Measurements from ENCODE around the gene SMIM11. TPM values are rescaled to one million over a fixed set of nuclear protein-coding genes. Genes with fewer than 3 reads are reported as not detected.
A peak's percentile ranks its signal among the peaks of the same experiment; 100 is the strongest.

Gene SMIM11
- total RNA-seq, 2 donors from 2014 or later: 0.41 to 6.7 TPM

GRCh38 chr21:34335316-34335715 lies 40.0 kb upstream of the SMIM11 start:
- H3K27ac ChIP-seq: peak overlapping the region in 1 of 2 donors; percentile 86
- TF ChIP-seq CTCF (IDR thresholded peaks at IDR 0.05): no peak
- DNase-seq (ENCODE audit: low spot score): no peak

GRCh38 chr21:34336245-34336644 lies 39.1 kb upstream of the SMIM11 start:
- no peak for TF ChIP-seq CTCF (IDR thresholded peaks at IDR 0.05)
- DNase-seq (ENCODE audit: low spot score) (no peak), ATAC-seq (ENCODE audit: insufficient number of reproducible peaks, low FRiP score, low read depth) (no peak)
- Histone ChIP-seq H3K9me3 (no peaks in the 10 kb centered on the region), H3K36me3 (no peaks in the 10 kb centered on the region), H3K4me1 (ENCODE audit: control insufficient read depth in 1 of 2, low read depth in 2 of 2) (peaks cover 27 to 81% of the 10 kb centered on the region in 2 donors), H3K4me3 (no peak overlapping the region), H3K27me3 (replicated peaks; ENCODE audit: insufficient read depth) (no peaks in the 10 kb centered on the region), H3K27ac (peak overlapping the region; percentile 79 to 86)

More at GRCh38 chr21:34335316-34335715, 40.0 kb upstream of the SMIM11 start:
- Histone ChIP-seq H3K4me1 (ENCODE audit: control insufficient read depth in 1 of 2, low read depth in 2 of 2) (peaks cover 27 to 76% of the 10 kb centered on the region in 2 donors), H3K4me3 (no peak overlapping the region), H3K36me3 (no peaks in the 10 kb centered on the region), H3K27me3 (replicated peaks; ENCODE audit: insufficient read depth) (no peaks in the 10 kb centered on the region), H3K9me3 (no peaks in the 10 kb centered on the region)
- ATAC-seq (ENCODE audit: insufficient number of reproducible peaks, low FRiP score, low read depth): no peak

DNA sequence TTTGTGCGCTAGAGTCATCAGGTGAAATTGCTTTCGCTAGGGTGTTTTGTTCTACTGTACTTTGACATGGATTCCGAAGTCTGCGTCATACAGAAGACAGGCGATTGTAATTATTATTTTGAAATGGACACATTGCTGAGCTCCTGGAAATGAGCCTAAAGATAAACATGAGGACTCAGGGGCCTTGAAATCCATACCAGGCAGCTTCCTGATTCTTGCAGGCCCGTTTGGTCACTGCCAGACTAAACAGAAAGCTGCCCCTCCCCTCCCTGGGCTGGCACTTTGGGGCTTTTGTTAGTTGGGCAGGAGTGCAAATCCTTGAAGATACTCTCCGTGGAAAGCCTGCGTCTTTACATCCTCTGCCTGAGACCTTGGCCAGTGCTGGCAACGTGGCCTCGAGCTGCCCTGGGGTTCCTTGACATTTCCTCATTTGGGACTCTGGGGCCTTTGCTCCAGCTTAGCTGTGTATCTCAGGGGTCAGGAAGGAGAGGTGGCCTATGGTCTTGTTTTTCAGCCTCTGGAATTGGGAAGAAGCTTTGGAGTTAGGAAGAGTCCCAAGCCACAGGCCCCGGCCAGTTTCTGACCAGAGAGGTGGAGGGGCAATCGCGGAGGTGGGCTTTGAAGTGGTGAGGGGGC lies 38.4 kb upstream of the SMIM11 start:
- Histone ChIP-seq H3K4me3 (peak overlapping the region; percentile 8), H3K9me3 (no peaks in the 10 kb centered on the region), H3K36me3 (no peaks in the 10 kb centered on the region), H3K27ac (peak overlapping the region; percentile 79 to 86), H3K27me3 (replicated peaks; ENCODE audit: insufficient read depth) (no peaks in the 10 kb centered on the region), H3K4me1 (ENCODE audit: control insufficient read depth in 1 of 2, low read depth in 2 of 2) (peaks cover 27 to 79% of the 10 kb centered on the region in 2 donors)
- TF ChIP-seq CTCF (IDR thresholded peaks at IDR 0.05): no peak
- ATAC-seq (ENCODE audit: insufficient number of reproducible peaks, low FRiP score, low read depth) (no peak), DNase-seq (ENCODE audit: low spot score) (no peak)

DNA sequence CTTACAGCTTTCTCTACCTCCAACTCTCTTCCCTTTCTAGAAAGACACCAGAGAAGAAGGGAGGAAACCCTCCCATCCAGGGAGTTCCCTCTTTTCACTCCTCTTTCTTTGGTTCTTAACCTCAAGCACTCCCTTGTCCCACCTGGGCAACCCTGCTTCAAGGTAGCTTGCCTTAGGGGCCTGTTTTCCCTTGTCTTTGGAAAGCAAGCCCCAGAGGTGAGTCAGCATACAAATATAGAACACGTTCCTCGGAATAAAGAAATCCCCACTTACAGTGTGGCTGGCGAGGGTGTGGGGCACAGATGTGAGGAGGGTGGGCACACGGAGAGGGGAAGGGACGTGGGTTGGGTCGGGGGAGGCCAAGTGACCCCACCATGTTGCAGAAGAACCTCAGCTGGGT lies 37.6 kb upstream of the SMIM11 start:
- no peaks in the 10 kb centered on the region for H3K36me3 ChIP-seq
- DNase-seq (ENCODE audit: low spot score) (no peak), ATAC-seq (ENCODE audit: insufficient number of reproducible peaks, low FRiP score, low read depth) (no peak)
- H3K4me3 ChIP-seq: no peak overlapping the region
- TF ChIP-seq CTCF (IDR thresholded peaks at IDR 0.05): no peak
- H3K27ac ChIP-seq: peak overlapping the region; percentile 79 to 86
- H3K4me1 ChIP-seq (ENCODE audit: control insufficient read depth in 1 of 2, low read depth in 2 of 2): peaks cover 27 to 70% of the 10 kb centered on the region in 2 donors
- H3K27me3 ChIP-seq (replicated peaks; ENCODE audit: insufficient read depth): no peaks in the 10 kb centered on the region
- no peaks in the 10 kb centered on the region for H3K9me3 ChIP-seq

DNA sequence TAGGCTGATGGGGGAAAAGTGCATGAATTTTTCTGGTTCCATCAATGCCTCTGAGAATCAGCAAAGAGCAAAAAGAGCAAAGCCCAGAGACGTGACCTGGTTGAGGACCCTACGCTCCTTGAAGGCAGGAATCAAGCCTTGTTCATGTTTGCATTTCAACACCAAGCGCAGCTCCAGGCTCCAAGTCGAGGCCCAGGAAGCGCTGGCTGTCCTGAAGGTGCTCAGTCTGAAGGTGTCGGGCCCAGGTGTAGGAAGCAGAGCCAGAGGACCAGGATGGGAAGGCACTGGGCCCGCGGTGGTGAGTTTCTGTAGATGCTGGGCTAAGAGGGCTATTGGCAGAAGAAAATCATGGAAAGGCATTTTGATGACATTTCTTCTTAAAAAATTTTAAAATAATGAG lies 37.1 kb upstream of the SMIM11 start:
- Histone ChIP-seq H3K9me3 (no peaks in the 10 kb centered on the region), H3K27ac (peak overlapping the region; percentile 79 to 86), H3K4me1 (ENCODE audit: control insufficient read depth in 1 of 2, low read depth in 2 of 2) (peaks cover 27 to 65% of the 10 kb centered on the region in 2 donors), H3K27me3 (replicated peaks; ENCODE audit: insufficient read depth) (no peaks in the 10 kb centered on the region), H3K36me3 (no peaks in the 10 kb centered on the region), H3K4me3 (no peak overlapping the region)
- DNase-seq (ENCODE audit: low spot score) (no peak), ATAC-seq (ENCODE audit: insufficient number of reproducible peaks, low FRiP score, low read depth) (no peak)
- TF ChIP-seq CTCF (IDR thresholded peaks at IDR 0.05): no peak
